Neural progenitor cell (in vitro differentiated cells): Measurements from ENCODE around the gene ACER3. TPM values are rescaled to one million over a fixed set of nuclear protein-coding genes. Genes with fewer than 3 reads are reported as not detected.
"Not testable (repeated sequence)": the region's sequence is repeated elsewhere in the genome, so short reads cannot be mapped to it uniquely, and the experiment has no call there.

Experiments
- DNase-seq: peaks from one replicate; pipeline ENCODE4 v3.0.0-alpha.2; 2016; ENCODE audit warnings: low spot score
- H2AFZ ChIP-seq: fragments of 200-600 bp; sonication (generic); replicated peaks from 2 replicates; pipeline ENCODE4 v1.6.1; 2016; ENCODE audit warnings: antibody characterized with exemption
- H3F3A ChIP-seq: fragments of 200-600 bp; sonication (generic); 2 replicates; pipeline ENCODE4 v1.6.1; 2016; ENCODE audit warnings: antibody characterized with exemption, low read depth
- H3K27ac ChIP-seq: fragments of 200-600 bp; sonication (generic); 2 replicates; pipeline ENCODE4 v1.5.1; 2016; ENCODE audit warnings: mild to moderate bottlenecking
- H3K27me3 ChIP-seq: fragments of 200-600 bp; sonication (generic); 2 replicates; pipeline ENCODE4 v1.6.1; 2016; ENCODE audit warnings: mild to moderate bottlenecking, moderate library complexity
- H3K36me3 ChIP-seq: fragments of 200-600 bp; sonication (generic); 2 replicates; pipeline ENCODE4 v1.5.1; 2016
- H3K4me1 ChIP-seq: fragments of 200-600 bp; sonication (generic); 2 replicates; pipeline ENCODE4 v1.6.1; 2016; ENCODE audit warnings: mixed run types
- H3K4me2 ChIP-seq: fragments of 200-600 bp; sonication (generic); 2 replicates; pipeline ENCODE4 v1.6.1; 2016
- H3K4me3 ChIP-seq: fragments of 200-600 bp; sonication (generic); 2 replicates; pipeline ENCODE4 v1.5.1; 2016
- H3K79me2 ChIP-seq: fragments of 200-600 bp; sonication (generic); 2 replicates; pipeline ENCODE4 v1.6.1; 2016; ENCODE audit warnings: low read depth
- H3K9ac ChIP-seq: fragments of 200-600 bp; sonication (generic); 2 replicates; pipeline ENCODE4 v1.6.1; 2016
- H3K9me3 ChIP-seq: fragments of 200-600 bp; sonication (generic); 2 replicates; pipeline ENCODE4 v1.5.1; 2016; ENCODE audit warnings: low read depth
- H4K20me1 ChIP-seq: fragments of 200-600 bp; sonication (generic); 2 replicates; pipeline ENCODE4 v1.6.1; 2016; ENCODE audit warnings: low read depth
- H3K27ac Mint-ChIP-seq: 3 replicates; pipeline ENCODE4 v1.8.0; 2021; ENCODE audit warnings: mixed read lengths
- H3K27me3 Mint-ChIP-seq: 2 replicates; pipeline ENCODE4 v1.8.0; 2022; ENCODE audit warnings: low read depth, mild to moderate bottlenecking, inconsistent platforms, moderate library complexity, mixed read lengths; ENCODE audit not compliant: insufficient read depth
- H3K36me3 Mint-ChIP-seq: 3 replicates; pipeline ENCODE4 v1.8.0; 2021; ENCODE audit warnings: mixed read lengths
- H3K4me1 Mint-ChIP-seq: 3 replicates; pipeline ENCODE4 v1.8.0; 2021; ENCODE audit warnings: mixed read lengths
- H3K4me3 Mint-ChIP-seq: 3 replicates; pipeline ENCODE4 v1.8.0; 2021; ENCODE audit warnings: mild to moderate bottlenecking, moderate library complexity, mixed read lengths
- H3K9me3 Mint-ChIP-seq: 3 replicates; pipeline ENCODE4 v1.8.0; 2020; ENCODE audit warnings: mixed read lengths
- CTCF ChIP-seq: fragments of 200-600 bp; sonication (generic); IDR thresholded peaks from 2 replicates; pipeline ENCODE4 v1.5.1; 2017; ENCODE audit warnings: antibody characterized with exemption, mild to moderate bottlenecking
- EZH2 ChIP-seq: fragments of 200-600 bp; sonication (generic); IDR thresholded peaks from 2 replicates; pipeline ENCODE4 v1.6.1; 2017; ENCODE audit warnings: antibody characterized with exemption, mild to moderate bottlenecking, moderate library complexity
- EZH2phosphoT487 ChIP-seq: fragments of 200-600 bp; sonication (generic); IDR thresholded peaks from 2 replicates; pipeline ENCODE4 v1.6.1; 2017; ENCODE audit warnings: antibody characterized with exemption
- total RNA-seq: library from RNA; depleted of rRNA; stranded (reverse); fragments of >200 nt; gene quantifications from 2 replicates; pipeline ENCODE4 v1.2.3, GENCODE V29; 2015; ENCODE audit warnings: low replicate concordance

The ACER3 gene
- total RNA-seq, 1 donor from 2014 or later: 18.9 TPM

- H3K27me3 ChIP-seq: peaks cover under 1% of the 10 kb centered on the region
- no peaks in the 10 kb centered on the region for H3K36me3 ChIP-seq
- no peak overlapping the region for H3K4me3 ChIP-seq
- H3K4me1 ChIP-seq: no peaks in the 10 kb centered on the region
- no peak for TF ChIP-seq EZH2
- TF ChIP-seq EZH2phosphoT487: no peak
- no peak for TF ChIP-seq CTCF
- no peak overlapping the region for H2AFZ ChIP-seq
- H3K4me1 Mint-ChIP-seq: peaks cover 2% of the 10 kb centered on the region
- no peaks in the 10 kb centered on the region for H3K79me2 ChIP-seq
- peaks cover 6% of the 10 kb centered on the region for H3K27me3 Mint-ChIP-seq
- H3K36me3 Mint-ChIP-seq: peaks cover 2% of the 10 kb centered on the region
- H3K9me3 ChIP-seq: no peaks in the 10 kb centered on the region
- DNase-seq: no peak
- H3K4me3 Mint-ChIP-seq: no peak overlapping the region
- H3K27ac ChIP-seq: no peak overlapping the region
- H4K20me1 ChIP-seq: no peaks in the 10 kb centered on the region
- H3K9me3 Mint-ChIP-seq: peaks cover 15% of the 10 kb centered on the region
- H3K9ac ChIP-seq: no peak overlapping the region
- H3K27ac Mint-ChIP-seq: no peak overlapping the region
- no peaks in the 10 kb centered on the region for H3F3A ChIP-seq
- no peak overlapping the region for H3K4me2 ChIP-seq
Measured at GRCh38 chr11:77059806-77060205, 199.1 kb downstream of the ACER3 start.

GRCh38 chr11:77060234-77060633 is 199.5 kb downstream of the ACER3 start:
- H3K36me3 ChIP-seq: no peaks in the 10 kb centered on the region
- H3K27me3 ChIP-seq: peaks cover 4% of the 10 kb centered on the region
- H3K27me3 Mint-ChIP-seq: peaks cover 6% of the 10 kb centered on the region
- no peak overlapping the region for H3K27ac Mint-ChIP-seq
- H3K4me2 ChIP-seq: no peak overlapping the region
- H3K27ac ChIP-seq: no peak overlapping the region
- H3K9ac ChIP-seq: no peak overlapping the region
- no peaks in the 10 kb centered on the region for H4K20me1 ChIP-seq
- H3F3A ChIP-seq: no peaks in the 10 kb centered on the region
- H3K4me1 ChIP-seq: no peaks in the 10 kb centered on the region
- no peak overlapping the region for H2AFZ ChIP-seq
- no peaks in the 10 kb centered on the region for H3K9me3 ChIP-seq
- H3K4me3 ChIP-seq: no peak overlapping the region
- no peaks in the 10 kb centered on the region for H3K79me2 ChIP-seq
- peaks cover 12% of the 10 kb centered on the region for H3K9me3 Mint-ChIP-seq
- H3K4me1 Mint-ChIP-seq: no peaks in the 10 kb centered on the region
- peaks cover 2% of the 10 kb centered on the region for H3K36me3 Mint-ChIP-seq
- TF ChIP-seq CTCF: no peak
- no peak for TF ChIP-seq EZH2phosphoT487
- no peak for TF ChIP-seq EZH2
- H3K4me3 Mint-ChIP-seq: no peak overlapping the region
- DNase-seq: no peak

- not testable (repeated sequence) for H3K4me3 Mint-ChIP-seq, H3K27me3 ChIP-seq, H3K79me2 ChIP-seq, H3K4me3 ChIP-seq, H3K9ac ChIP-seq, DNase-seq, H3K4me1 Mint-ChIP-seq, H3K27me3 Mint-ChIP-seq, H3K4me1 ChIP-seq, H3K36me3 Mint-ChIP-seq, H3F3A ChIP-seq, H3K4me2 ChIP-seq, H2AFZ ChIP-seq, H3K27ac ChIP-seq, H3K9me3 ChIP-seq, H3K27ac Mint-ChIP-seq, H4K20me1 ChIP-seq, H3K36me3 ChIP-seq
- peaks cover 10% of the 10 kb centered on the region for H3K9me3 Mint-ChIP-seq
Measured at GRCh38 chr11:77061258-77061657, 200.5 kb downstream of the ACER3 start.

- peaks cover 7% of the 10 kb centered on the region for H3K27me3 Mint-ChIP-seq
Measured at GRCh38 chr11:77062924-77063323, 202.2 kb downstream of the ACER3 start.

More at GRCh38 chr11:77062924-77063323, 202.2 kb downstream of the ACER3 start:
- Histone ChIP-seq H3K4me2 (no peak overlapping the region), H3K36me3 (no peaks in the 10 kb centered on the region), H3K4me3 (no peak overlapping the region), H3K9me3 (no peaks in the 10 kb centered on the region), H3K4me1 (peaks cover 13% of the 10 kb centered on the region), H3K27me3 (peaks cover 10% of the 10 kb centered on the region), H2AFZ (no peak overlapping the region), H3K27ac (no peak overlapping the region), H4K20me1 (peaks cover 3% of the 10 kb centered on the region), H3K79me2 (no peaks in the 10 kb centered on the region), H3K9ac (no peak overlapping the region), H3F3A (peaks cover 14% of the 10 kb centered on the region)
- no peaks in the 10 kb centered on the region for H3K36me3 Mint-ChIP-seq
- peaks cover 6% of the 10 kb centered on the region for H3K9me3 Mint-ChIP-seq
- no peak for DNase-seq
- peaks cover 10% of the 10 kb centered on the region for H3K4me1 Mint-ChIP-seq
- H3K4me3 Mint-ChIP-seq: no peak overlapping the region
- no peak overlapping the region for H3K27ac Mint-ChIP-seq
- TF ChIP-seq EZH2 (no peak), CTCF (peak; percentile 20)
